ENCODE data around the gene ANK3.

- no peak for TF ChIP-seq CTCF (IDR thresholded peaks at IDR 0.05)
- no peak for TF ChIP-seq POLR2A (IDR thresholded peaks at IDR 0.05)
- TF ChIP-seq EP300 (IDR thresholded peaks at IDR 0.05), result no peak
Observed at GRCh38 chr10:60346661-60347060, 43.0 kb downstream of the ANK3 start.

Data from tibial nerve (tissue), 4 donors.